IMR-90 (cell line): ENCODE results near the gene TTC3.

Source experiments
- CEBPB ChIP-seq: IDR thresholded peaks from 2 replicates; pipeline ENCODE4 v1.6.1; 2012; ENCODE audit warnings: low read depth, low read length, improper control_type of control experiment
- CTCF ChIP-seq: conservative IDR thresholded peaks from 2 replicates; pipeline ENCODE4 v1.5.1; 2012; ENCODE audit warnings: mild to moderate bottlenecking, low read depth, low read length, improper control_type of control experiment
- MAFK ChIP-seq: IDR thresholded peaks from 2 replicates; pipeline ENCODE4 v1.6.1; 2012; ENCODE audit warnings: low read depth, low read length, improper control_type of control experiment
- MXI1 ChIP-seq: IDR thresholded peaks from 2 replicates; pipeline ENCODE4 v1.6.1; 2012; ENCODE audit warnings: low read depth, mild to moderate bottlenecking, low read length, moderate library complexity, borderline replicate concordance
- POLR2A ChIP-seq: IDR thresholded peaks from 2 replicates; pipeline ENCODE4 v1.6.1; 2012; ENCODE audit warnings: mild to moderate bottlenecking, low read depth, low read length
- RAD21 ChIP-seq: IDR thresholded peaks from 2 replicates; pipeline ENCODE4 v1.6.1; 2012; ENCODE audit warnings: low read length, improper control_type of control experiment
- RFX5 ChIP-seq: IDR thresholded peaks from 2 replicates; pipeline ENCODE4 v1.8.0; 2012; ENCODE audit warnings: low read depth, mild to moderate bottlenecking, low read length, moderate library complexity
- USF2 ChIP-seq: fragments of 150-350 bp; IDR thresholded peaks from 2 replicates; pipeline ENCODE4 v1.6.1; 2017; ENCODE audit warnings: mild to moderate bottlenecking, antibody characterized with exemption, low read length, low read depth

GRCh38 chr21:37095821-37096220 is 22.8 kb downstream of the TTC3 start:
- TF ChIP-seq RAD21 (no peak), RFX5 (no peak), CTCF (no peak), USF2 (no peak), CEBPB (no peak), POLR2A (no peak), MXI1 (no peak), MAFK (no peak)
